ENCODE measurements around the gene KCNMA1. TPM values are rescaled to one million over a fixed set of nuclear protein-coding genes. Genes with fewer than 3 reads are reported as not detected.

The KCNMA1 gene
- total and polyA plus RNA-seq, 9 of the 15 experiments (the other 6 are each of a cell fraction or from before 2014, with no cell fraction given) = 0.01 to 0.95 (median 0.15) TPM; not detected in 4

GRCh38 chr10:76882245-76882644 is 755.4 kb downstream of the KCNMA1 start:
- Histone ChIP-seq H3K79me2 (ENCODE audit: control insufficient read depth, insufficient read depth, low read length) (no peaks in the 10 kb centered on the region), H3K4me2 (ENCODE audit: insufficient read depth, low read length) (no peak overlapping the region), H3K9me1 (ENCODE audit: control insufficient read depth, insufficient read depth, low read length) (no peaks in the 10 kb centered on the region), H2AFZ (ENCODE audit: low read depth, low read length) (no peak overlapping the region), H3K27me3 (ENCODE audit: control insufficient read depth in 2 of 2, insufficient read depth in 2 of 2, low read length in 2 of 2) (no peaks in the 10 kb centered on the region; a peak in 1 of 5 replicates), H3K27ac (ENCODE audit: extremely low read depth, low read depth, low read length) (no peak overlapping the region), H3K4me3 (no peak overlapping the region), H3K36me3 (ENCODE audit: control insufficient read depth, insufficient read depth, low read length) (no peaks in the 10 kb centered on the region), H3K4me1 (replicated peaks in 1 of 2; ENCODE audit: control insufficient read depth in 2 of 2, insufficient read depth in 2 of 2, low read length in 2 of 2) (no peaks in the 10 kb centered on the region), H3K9ac (ENCODE audit: insufficient read depth in 1 of 2, low read depth in 2 of 2, low read length in 2 of 2) (no peak overlapping the region), H4K20me1 (replicated peaks; ENCODE audit: control insufficient read depth, insufficient read depth, low read length) (no peaks in the 10 kb centered on the region), H3K9me3 (replicated peaks; ENCODE audit: control insufficient read depth, insufficient read depth, low read depth, low read length) (no peaks in the 10 kb centered on the region)
- DNase-seq (ENCODE audit: extremely low read depth in 1 of 4, low spot score in 3 of 4) (no peak), FAIRE-seq (no peak), ATAC-seq (no peak)
- ChIA-PET CTCF (ENCODE audit: low intra/inter-chr PET ratio) (no interaction called here), POLR2A (interaction anchor here (0.6 kb wide), 1 partner anchor 759 kb away, joined by 4 read pairs; no protein-coding TSS in a partner anchor)
- BruUV-seq (replicated peaks) = no TSS peak
- WGBS (ENCODE audit: insufficient coverage, low coverage, missing lambda C conversion rate) = 0% methylated on average over 6 of the region's 6 CpGs
- intact Hi-C loops (cut with micrococcal nuclease) (no loop called here), in situ Hi-C loops (cut with MboI) (no loop called here)
- no peak for TF ChIP-seq MEF2A (IDR thresholded peaks at IDR 0.05; ENCODE audit: control insufficient read depth, low read depth, low read length)
- TF ChIP-seq ATF1 (CRISPR knock-in tag; IDR thresholded peaks at IDR 0.05) = no peak
- no peak for TF ChIP-seq ATF1 (tag; IDR thresholded peaks at IDR 0.05)
- no peak for TF ChIP-seq MAX (CRISPR knock-in tag; IDR thresholded peaks at IDR 0.05)
- no peak for TF ChIP-seq ZNF764 (CRISPR knock-in tag; IDR thresholded peaks at IDR 0.05; ENCODE audit: low read depth)
- TF ChIP-seq PHF20 (IDR thresholded peaks at IDR 0.05; ENCODE audit: partially characterized antibody) = no peak
- TF ChIP-seq, protein P1, sequence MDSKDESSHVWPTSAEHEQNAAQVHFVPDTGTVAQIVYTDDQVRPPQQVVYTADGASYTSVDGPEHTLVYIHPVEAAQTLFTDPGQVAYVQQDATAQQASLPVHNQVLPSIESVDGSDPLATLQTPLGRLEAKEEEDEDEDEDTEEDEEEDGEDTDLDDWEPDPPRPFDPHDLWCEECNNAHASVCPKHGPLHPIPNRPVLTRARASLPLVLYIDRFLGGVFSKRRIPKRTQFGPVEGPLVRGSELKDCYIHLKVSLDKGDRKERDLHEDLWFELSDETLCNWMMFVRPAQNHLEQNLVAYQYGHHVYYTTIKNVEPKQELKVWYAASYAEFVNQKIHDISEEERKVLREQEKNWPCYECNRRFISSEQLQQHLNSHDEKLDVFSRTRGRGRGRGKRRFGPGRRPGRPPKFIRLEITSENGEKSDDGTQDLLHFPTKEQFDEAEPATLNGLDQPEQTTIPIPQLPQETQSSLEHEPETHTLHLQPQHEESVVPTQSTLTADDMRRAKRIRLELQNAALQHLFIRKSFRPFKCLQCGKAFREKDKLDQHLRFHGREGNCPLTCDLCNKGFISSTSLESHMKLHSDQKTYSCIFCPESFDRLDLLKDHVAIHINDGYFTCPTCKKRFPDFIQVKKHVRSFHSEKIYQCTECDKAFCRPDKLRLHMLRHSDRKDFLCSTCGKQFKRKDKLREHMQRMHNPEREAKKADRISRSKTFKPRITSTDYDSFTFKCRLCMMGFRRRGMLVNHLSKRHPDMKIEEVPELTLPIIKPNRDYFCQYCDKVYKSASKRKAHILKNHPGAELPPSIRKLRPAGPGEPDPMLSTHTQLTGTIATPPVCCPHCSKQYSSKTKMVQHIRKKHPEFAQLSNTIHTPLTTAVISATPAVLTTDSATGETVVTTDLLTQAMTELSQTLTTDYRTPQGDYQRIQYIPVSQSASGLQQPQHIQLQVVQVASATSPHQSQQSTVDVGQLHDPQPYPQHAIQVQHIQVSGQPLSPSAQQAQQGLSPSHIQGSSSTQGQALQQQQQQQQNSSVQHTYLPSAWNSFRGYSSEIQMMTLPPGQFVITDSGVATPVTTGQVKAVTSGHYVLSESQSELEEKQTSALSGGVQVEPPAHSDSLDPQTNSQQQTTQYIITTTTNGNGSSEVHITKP (IDR thresholded peaks at IDR 0.05; ENCODE audit: partially characterized antibody) = no peak
- TF ChIP-seq, protein P2, sequence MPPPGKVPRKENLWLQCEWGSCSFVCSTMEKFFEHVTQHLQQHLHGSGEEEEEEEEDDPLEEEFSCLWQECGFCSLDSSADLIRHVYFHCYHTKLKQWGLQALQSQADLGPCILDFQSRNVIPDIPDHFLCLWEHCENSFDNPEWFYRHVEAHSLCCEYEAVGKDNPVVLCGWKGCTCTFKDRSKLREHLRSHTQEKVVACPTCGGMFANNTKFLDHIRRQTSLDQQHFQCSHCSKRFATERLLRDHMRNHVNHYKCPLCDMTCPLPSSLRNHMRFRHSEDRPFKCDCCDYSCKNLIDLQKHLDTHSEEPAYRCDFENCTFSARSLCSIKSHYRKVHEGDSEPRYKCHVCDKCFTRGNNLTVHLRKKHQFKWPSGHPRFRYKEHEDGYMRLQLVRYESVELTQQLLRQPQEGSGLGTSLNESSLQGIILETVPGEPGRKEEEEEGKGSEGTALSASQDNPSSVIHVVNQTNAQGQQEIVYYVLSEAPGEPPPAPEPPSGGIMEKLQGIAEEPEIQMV (tag; conservative IDR thresholded peaks at IDR 0.05; ENCODE audit: low read depth) = no peak
- TF ChIP-seq, protein P3, sequence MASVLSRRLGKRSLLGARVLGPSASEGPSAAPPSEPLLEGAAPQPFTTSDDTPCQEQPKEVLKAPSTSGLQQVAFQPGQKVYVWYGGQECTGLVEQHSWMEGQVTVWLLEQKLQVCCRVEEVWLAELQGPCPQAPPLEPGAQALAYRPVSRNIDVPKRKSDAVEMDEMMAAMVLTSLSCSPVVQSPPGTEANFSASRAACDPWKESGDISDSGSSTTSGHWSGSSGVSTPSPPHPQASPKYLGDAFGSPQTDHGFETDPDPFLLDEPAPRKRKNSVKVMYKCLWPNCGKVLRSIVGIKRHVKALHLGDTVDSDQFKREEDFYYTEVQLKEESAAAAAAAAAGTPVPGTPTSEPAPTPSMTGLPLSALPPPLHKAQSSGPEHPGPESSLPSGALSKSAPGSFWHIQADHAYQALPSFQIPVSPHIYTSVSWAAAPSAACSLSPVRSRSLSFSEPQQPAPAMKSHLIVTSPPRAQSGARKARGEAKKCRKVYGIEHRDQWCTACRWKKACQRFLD (CRISPR knock-in tag; IDR thresholded peaks at IDR 0.05) = no peak
- TF ChIP-seq ZNF174 (CRISPR knock-in tag; IDR thresholded peaks at IDR 0.05) = no peak
- TF ChIP-seq, protein P4, sequence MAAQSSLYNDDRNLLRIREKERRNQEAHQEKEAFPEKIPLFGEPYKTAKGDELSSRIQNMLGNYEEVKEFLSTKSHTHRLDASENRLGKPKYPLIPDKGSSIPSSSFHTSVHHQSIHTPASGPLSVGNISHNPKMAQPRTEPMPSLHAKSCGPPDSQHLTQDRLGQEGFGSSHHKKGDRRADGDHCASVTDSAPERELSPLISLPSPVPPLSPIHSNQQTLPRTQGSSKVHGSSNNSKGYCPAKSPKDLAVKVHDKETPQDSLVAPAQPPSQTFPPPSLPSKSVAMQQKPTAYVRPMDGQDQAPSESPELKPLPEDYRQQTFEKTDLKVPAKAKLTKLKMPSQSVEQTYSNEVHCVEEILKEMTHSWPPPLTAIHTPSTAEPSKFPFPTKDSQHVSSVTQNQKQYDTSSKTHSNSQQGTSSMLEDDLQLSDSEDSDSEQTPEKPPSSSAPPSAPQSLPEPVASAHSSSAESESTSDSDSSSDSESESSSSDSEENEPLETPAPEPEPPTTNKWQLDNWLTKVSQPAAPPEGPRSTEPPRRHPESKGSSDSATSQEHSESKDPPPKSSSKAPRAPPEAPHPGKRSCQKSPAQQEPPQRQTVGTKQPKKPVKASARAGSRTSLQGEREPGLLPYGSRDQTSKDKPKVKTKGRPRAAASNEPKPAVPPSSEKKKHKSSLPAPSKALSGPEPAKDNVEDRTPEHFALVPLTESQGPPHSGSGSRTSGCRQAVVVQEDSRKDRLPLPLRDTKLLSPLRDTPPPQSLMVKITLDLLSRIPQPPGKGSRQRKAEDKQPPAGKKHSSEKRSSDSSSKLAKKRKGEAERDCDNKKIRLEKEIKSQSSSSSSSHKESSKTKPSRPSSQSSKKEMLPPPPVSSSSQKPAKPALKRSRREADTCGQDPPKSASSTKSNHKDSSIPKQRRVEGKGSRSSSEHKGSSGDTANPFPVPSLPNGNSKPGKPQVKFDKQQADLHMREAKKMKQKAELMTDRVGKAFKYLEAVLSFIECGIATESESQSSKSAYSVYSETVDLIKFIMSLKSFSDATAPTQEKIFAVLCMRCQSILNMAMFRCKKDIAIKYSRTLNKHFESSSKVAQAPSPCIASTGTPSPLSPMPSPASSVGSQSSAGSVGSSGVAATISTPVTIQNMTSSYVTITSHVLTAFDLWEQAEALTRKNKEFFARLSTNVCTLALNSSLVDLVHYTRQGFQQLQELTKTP (IDR thresholded peaks at IDR 0.05; ENCODE audit: low read depth in 1 of 2, partially characterized antibody in 2 of 2) = no peak
